IMR-90 (cell line): ENCODE data around the gene ADAMTS6. TPM values are rescaled to one million over a fixed set of nuclear protein-coding genes. Genes with fewer than 3 reads are reported as not detected.

Experiments used
- ATAC-seq: fragments of 200-7000 bp; cut with Tn5 transposase; 2 replicates; pipeline ENCODE4 v1.9.1; 2020; ENCODE audit warnings: low read depth, mild to moderate bottlenecking, moderate library complexity
- BruUV-seq: library from RNA; stranded (reverse); fragments of 400-500 nt; replicated peaks from 2 replicates; lab custom pipeline; 2021; lab: Mats Ljungman, UMichigan
- CTCF ChIA-PET: fragments of 300-600 bp; formaldehyde crosslinking; extraction: SDS; loops from one replicate; lab custom pipeline; 2021; ENCODE audit warnings: antibody characterized with exemption; lab: Yijun Ruan, JAX
- POLR2A ChIA-PET: fragments of 300-600 bp; sonication (Branson Sonifier 250); formaldehyde crosslinking; loops from one replicate; lab custom pipeline; 2022; ENCODE audit warnings: antibody characterized with exemption; ENCODE audit not compliant: unreplicated experiment; lab: Charles Lee
- DNase-seq: peaks from one replicate; pipeline ENCODE4 v3.0.0; 2013
- H2AFZ ChIP-seq: replicated peaks from 2 replicates; pipeline ENCODE3; 2013; ENCODE audit warnings: low read length, mild to moderate bottlenecking; ENCODE audit not compliant: poor library complexity
- H2AK5ac ChIP-seq: 2 replicates; pipeline ENCODE4 v1.6.1; 2013; ENCODE audit warnings: low read depth, low read length, inconsistent platforms
- H2AK9ac ChIP-seq: replicated peaks from 2 replicates; pipeline ENCODE3; 2013; ENCODE audit warnings: mild to moderate bottlenecking, low read depth, low read length, moderate library complexity; ENCODE audit not compliant: poor library complexity
- H2BK120ac ChIP-seq: 2 replicates; pipeline ENCODE4 v1.6.1; 2013; ENCODE audit warnings: low read depth, low read length, inconsistent platforms
- H2BK15ac ChIP-seq: 3 replicates; pipeline ENCODE4 v1.6.1; 2013; ENCODE audit warnings: low read depth, low read length, inconsistent platforms
- H2BK20ac ChIP-seq: 2 replicates; pipeline ENCODE4 v1.6.1; 2013; ENCODE audit warnings: low read depth, mild to moderate bottlenecking, inconsistent platforms, low read length, moderate library complexity
- H2BK5ac ChIP-seq: 2 replicates; pipeline ENCODE4 v1.6.1; 2013; ENCODE audit warnings: mild to moderate bottlenecking, low read depth, low read length, inconsistent platforms; ENCODE audit not compliant: poor library complexity, severe bottlenecking
- H3K14ac ChIP-seq: replicated peaks from 2 replicates; pipeline ENCODE4 v1.6.1; 2013; ENCODE audit warnings: low read depth, low read length, inconsistent platforms
- H3K18ac ChIP-seq: 2 replicates; pipeline ENCODE4 v1.6.1; 2013; ENCODE audit warnings: low read depth, low read length, control low read depth
- H3K23ac ChIP-seq: 2 replicates; pipeline ENCODE4 v1.6.1; 2013; ENCODE audit warnings: low read depth, low read length, inconsistent platforms
- H3K27ac ChIP-seq: 2 replicates; pipeline ENCODE4 v1.5.1; 2013; ENCODE audit warnings: mild to moderate bottlenecking, control low read depth, low read length; ENCODE audit not compliant: insufficient read depth
- H3K27me3 ChIP-seq: 2 replicates; pipeline ENCODE4 v1.6.1; 2013; ENCODE audit warnings: low read length; ENCODE audit not compliant: control insufficient read depth, insufficient read depth
- H3K36me3 ChIP-seq: 2 replicates; pipeline ENCODE4 v1.6.1; 2013; ENCODE audit warnings: low read length, mixed read lengths; ENCODE audit not compliant: control insufficient read depth, insufficient read depth
- H3K4ac ChIP-seq: 2 replicates; pipeline ENCODE4 v1.6.1; 2013; ENCODE audit warnings: low read depth, low read length, inconsistent platforms
- H3K4me1 ChIP-seq: 2 replicates; pipeline ENCODE4 v1.6.1; 2013; ENCODE audit warnings: low read length, mixed read lengths; ENCODE audit not compliant: control insufficient read depth, insufficient read depth
- H3K4me2 ChIP-seq: 2 replicates; pipeline ENCODE4 v1.6.1; 2013; ENCODE audit warnings: low read depth, mild to moderate bottlenecking, control low read depth, low read length, moderate library complexity
- H3K4me3 ChIP-seq: 2 replicates; pipeline ENCODE4 v1.5.1; 2013; ENCODE audit warnings: low read depth, mild to moderate bottlenecking, control low read depth, low read length, moderate library complexity; ENCODE audit not compliant: insufficient read depth
- H3K56ac ChIP-seq: 2 replicates; pipeline ENCODE4 v1.6.1; 2013; ENCODE audit warnings: low read length, inconsistent platforms; ENCODE audit not compliant: insufficient read depth; ENCODE audit errors: extremely low read depth
- H3K79me1 ChIP-seq, 2 experiments: 2 replicates each; pipeline ENCODE4 v1.6.1; 2013; ENCODE audit warnings: low read length in 2 of 2, inconsistent platforms in 1 of 2, low read depth in 1 of 2
- H3K9ac ChIP-seq: 2 replicates; pipeline ENCODE4 v1.6.1; 2013; ENCODE audit warnings: low read depth, low read length, control low read depth
- H3K9me1 ChIP-seq: 2 replicates; pipeline ENCODE4 v1.6.1; 2013; ENCODE audit warnings: low read length, inconsistent platforms; ENCODE audit not compliant: insufficient read depth
- H3K9me3 ChIP-seq: 2 replicates; pipeline ENCODE4 v1.6.1; 2013; ENCODE audit warnings: low read length; ENCODE audit not compliant: control insufficient read depth, insufficient read depth
- H4K20me1 ChIP-seq: 2 replicates; pipeline ENCODE4 v1.6.1; 2013; ENCODE audit warnings: low read length, inconsistent platforms; ENCODE audit not compliant: insufficient read depth
- H4K5ac ChIP-seq: 2 replicates; pipeline ENCODE4 v1.6.1; 2013; ENCODE audit warnings: mild to moderate bottlenecking, low read depth, low read length, control low read depth
- H4K8ac ChIP-seq, 2 experiments: 2 replicates each; pipeline ENCODE4 v1.6.1; 2013; ENCODE audit warnings: low read depth in 2 of 2, low read length in 2 of 2, control low read depth in 1 of 2, inconsistent platforms in 1 of 2
- H4K91ac ChIP-seq: 2 replicates; pipeline ENCODE4 v1.6.1; 2013; ENCODE audit warnings: low read depth, low read length, inconsistent platforms; ENCODE audit not compliant: insufficient read depth
- BHLHE40 ChIP-seq: fragments of 150-350 bp; IDR thresholded peaks from 2 replicates; pipeline ENCODE4 v1.6.1; 2016; ENCODE audit warnings: mild to moderate bottlenecking, low read depth, low read length
- CEBPB ChIP-seq: IDR thresholded peaks from 2 replicates; pipeline ENCODE4 v1.6.1; 2012; ENCODE audit warnings: low read depth, low read length, improper control_type of control experiment
- FOS ChIP-seq: fragments of 150-350 bp; IDR thresholded peaks from 2 replicates; pipeline ENCODE4 v1.6.1; 2016; ENCODE audit warnings: low read depth, low read length
- MAFK ChIP-seq: IDR thresholded peaks from 2 replicates; pipeline ENCODE4 v1.6.1; 2012; ENCODE audit warnings: low read depth, low read length, improper control_type of control experiment
- MAZ ChIP-seq: IDR thresholded peaks from 2 replicates; pipeline ENCODE4 v1.6.1; 2012; ENCODE audit warnings: low read depth, mild to moderate bottlenecking, low read length, improper control_type of control experiment, moderate library complexity, borderline replicate concordance
- MXI1 ChIP-seq: IDR thresholded peaks from 2 replicates; pipeline ENCODE4 v1.6.1; 2012; ENCODE audit warnings: low read depth, mild to moderate bottlenecking, low read length, moderate library complexity, borderline replicate concordance
- POLR2A ChIP-seq: IDR thresholded peaks from 2 replicates; pipeline ENCODE4 v1.6.1; 2012; ENCODE audit warnings: mild to moderate bottlenecking, low read depth, low read length
- RAD21 ChIP-seq: IDR thresholded peaks from 2 replicates; pipeline ENCODE4 v1.6.1; 2012; ENCODE audit warnings: low read length, improper control_type of control experiment
- RFX5 ChIP-seq: IDR thresholded peaks from 2 replicates; pipeline ENCODE4 v1.8.0; 2012; ENCODE audit warnings: low read depth, mild to moderate bottlenecking, low read length, moderate library complexity
- SMC3 ChIP-seq: fragments of 150-350 bp; IDR thresholded peaks from 2 replicates; pipeline ENCODE4 v1.6.1; 2016; ENCODE audit warnings: low read depth, mild to moderate bottlenecking, antibody characterized with exemption, low read length, moderate library complexity
- WGBS, 2 experiments: methylation state at CpG; one replicate each; pipeline versions ENCODE4 v1.1.5 to v1.1.7; 2013; ENCODE audit warnings: missing lambda C conversion rate in 2 of 2; ENCODE audit not compliant: insufficient read length in 1 of 2; ENCODE audit errors: extremely low coverage in 2 of 2; 5-methylcytosine and 5-hydroxymethylcytosine counted together
- dilution Hi-C: fragments of 300-500 bp; cut with HindIII; formaldehyde crosslinking; loops from one replicate; pipeline ENCODE4 v1.14.3; 2018; ENCODE audit warnings: low sequenced_read_pairs; ENCODE audit not compliant: unreplicated experiment
- in situ Hi-C: fragments of 300-500 bp; cut with MboI; formaldehyde crosslinking; loops from 3 replicates; pipeline ENCODE4 v1.14.3; 2019; ENCODE audit warnings: low sequenced_read_pairs, inconsistent platforms, mixed read lengths
- intact Hi-C: fragments of 100-400 bp; cut with micrococcal nuclease; formaldehyde crosslinking; loops from 2 replicates; pipeline ENCODE4 v1.10.0; 2022
- polyA plus RNA-seq, 3 experiments: library from polyadenylated mRNA; depleted of rRNA; stranded (reverse); fragments of >200 nt; gene quantifications; 2 replicates each; pipeline ENCODE4 v1.2.3, GENCODE V29; 2012; ENCODE audit warnings: low replicate concordance in 1 of 3
- total RNA-seq: library from RNA; depleted of rRNA; stranded (reverse); fragments of >200 nt; gene quantifications from 2 replicates; pipeline ENCODE4 v1.2.3, GENCODE V29; 2012
- TF ChIP-seq, protein P1 (sequence below): fragments of 150-350 bp; IDR thresholded peaks from 2 replicates; pipeline ENCODE4 v1.6.1; 2017; ENCODE audit warnings: mild to moderate bottlenecking, antibody characterized with exemption, low read length, low read depth

ADAMTS6 gene
- total and polyA plus RNA-seq, 2 of the 4 experiments (the other 2 are of a cell fraction): 23.9 to 173 TPM

DNA sequence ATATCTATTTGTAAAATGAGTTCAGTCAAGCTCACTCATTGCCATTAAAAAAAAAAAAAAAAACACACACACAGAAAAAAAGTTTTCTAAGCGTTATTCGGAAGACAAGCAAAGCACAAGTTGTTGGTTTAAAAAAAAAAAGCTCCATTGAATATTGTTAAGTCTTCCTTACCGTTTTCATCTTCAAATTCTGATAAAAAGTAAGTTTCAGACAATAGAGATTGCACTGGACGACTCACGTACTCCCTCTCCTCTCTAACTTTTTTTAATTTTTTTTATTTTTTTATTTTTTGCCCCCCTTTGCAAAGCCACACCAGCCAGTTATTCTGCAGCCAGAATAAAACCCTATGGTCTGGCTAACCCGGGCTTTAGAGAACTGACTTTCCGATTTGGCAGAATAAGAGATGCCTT lies 544 bp downstream of the ADAMTS6 start (continued):
- TF ChIP-seq, protein P1, sequence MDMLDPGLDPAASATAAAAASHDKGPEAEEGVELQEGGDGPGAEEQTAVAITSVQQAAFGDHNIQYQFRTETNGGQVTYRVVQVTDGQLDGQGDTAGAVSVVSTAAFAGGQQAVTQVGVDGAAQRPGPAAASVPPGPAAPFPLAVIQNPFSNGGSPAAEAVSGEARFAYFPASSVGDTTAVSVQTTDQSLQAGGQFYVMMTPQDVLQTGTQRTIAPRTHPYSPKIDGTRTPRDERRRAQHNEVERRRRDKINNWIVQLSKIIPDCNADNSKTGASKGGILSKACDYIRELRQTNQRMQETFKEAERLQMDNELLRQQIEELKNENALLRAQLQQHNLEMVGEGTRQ: no peak

DNA sequence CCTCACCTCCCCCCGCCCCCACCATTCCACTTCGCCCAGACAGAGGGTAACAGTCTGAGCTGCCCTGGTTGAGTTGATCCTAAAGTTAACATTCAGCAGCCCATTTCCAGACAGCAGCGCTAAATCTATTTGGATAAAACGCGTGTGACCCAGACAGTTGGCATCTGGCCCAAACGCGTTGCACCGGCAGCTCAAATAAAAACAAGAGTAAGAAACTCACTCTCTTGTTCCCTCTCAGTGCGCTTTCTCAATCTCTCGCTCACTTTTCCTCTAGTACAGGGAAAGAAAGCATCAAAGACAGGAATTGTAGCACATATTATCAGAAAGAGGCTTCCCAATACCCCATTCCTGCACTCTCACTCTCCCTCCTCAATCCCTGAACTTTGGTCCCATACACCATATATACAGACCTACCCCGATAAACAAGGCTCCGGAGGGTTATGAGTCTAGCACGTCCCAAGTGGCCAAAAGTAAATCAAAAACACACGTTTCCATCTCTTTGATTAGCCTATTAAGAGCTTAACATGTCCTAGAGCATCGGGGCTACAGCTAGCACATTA lies 1.3 kb downstream of the ADAMTS6 start:
- peak; percentile 53 for TF ChIP-seq CEBPB
- peak; percentile 36; the same call in 1 of the 2 replicates for TF ChIP-seq MAZ
- peak; percentile 73 for TF ChIP-seq MXI1
- peak; percentile 32; the same call in 1 of the 2 replicates for TF ChIP-seq RAD21
- 0 out of 2 replicates have a peak, but pooled peaks have one; percentile 16 for TF ChIP-seq RFX5
- TF ChIP-seq MAFK: no peak
- no peak for TF ChIP-seq FOS
- TF ChIP-seq POLR2A: peak; percentile 89
- 0 out of 2 replicates have a peak, but pooled peaks have one; percentile 31 for TF ChIP-seq BHLHE40
- peak; percentile 14; the same call in 1 of the 2 replicates for TF ChIP-seq SMC3
- H3K27ac ChIP-seq: peak overlapping the region; percentile 76
- WGBS, 2 experiments: 0% methylated on average over 3 of the region's 15 CpGs; no CpG with 5 or more reads in 1 of the 2 experiments
- peak overlapping the region; percentile 96 for H3K4ac ChIP-seq
- no peaks in the 10 kb centered on the region for H3K9me3 ChIP-seq
- peak overlapping the region; percentile 96 for H3K23ac ChIP-seq
- H2BK15ac ChIP-seq: peak overlapping the region; percentile 45; the same call in 2 of the 3 replicates
- no TSS peak for BruUV-seq
- peak overlapping the region; percentile 66; the same call in 1 of the 2 replicates for H2BK20ac ChIP-seq
- ATAC-seq (peak; percentile 22), DNase-seq (peak; percentile 93)
- H3K4me1 ChIP-seq: peaks cover 2% of the 10 kb centered on the region
- H3K9ac ChIP-seq: peak overlapping the region; percentile 97
- 0 out of 2 replicates have a peak, but pooled peaks cover 3% of the 10 kb centered on the region for H3K9me1 ChIP-seq
- no peaks in the 10 kb centered on the region for H3K27me3 ChIP-seq
- ChIA-PET POLR2A (interaction anchor here (0.7 to 1.3 kb wide), 2 partner anchors 280 to 354 kb away, joined by 3 to 4 read pairs; no protein-coding TSS in a partner anchor), CTCF (interaction anchor here (1.1 to 1.2 kb wide), 3 partner anchors 158 to 836 kb away, joined by 3 to 7 read pairs (median 3); no protein-coding TSS in a partner anchor)
- H3K4me2 ChIP-seq: peak overlapping the region; percentile 91
- H4K5ac ChIP-seq: peak overlapping the region; percentile 89; the same call in 1 of the 2 replicates
- peak overlapping the region; percentile 96 for H3K18ac ChIP-seq
- H2AK9ac ChIP-seq: peak overlapping the region; percentile 76
- H2AK5ac ChIP-seq: peak overlapping the region; percentile 59
- H4K91ac ChIP-seq: peak overlapping the region; percentile 81
- H3K36me3 ChIP-seq: no peaks in the 10 kb centered on the region
- H3K4me3 ChIP-seq: peak overlapping the region; percentile 88
- dilution Hi-C loops (no loop called here), in situ Hi-C loops (loop anchor here (5.0 to 10.0 kb wide), 5 partner anchors 283 to 846 kb away; no protein-coding TSS in a partner anchor), intact Hi-C loops (loop anchor here (2.0 to 5.0 kb wide), 2 partner anchors 282 to 338 kb away; no protein-coding TSS in a partner anchor)
- peak overlapping the region; percentile 68 to 80 for H4K8ac ChIP-seq
- peaks cover 6 to 16% of the 10 kb centered on the region in 2 experiments; a peak in 3 of 4 replicates for H3K79me1 ChIP-seq
- H4K20me1 ChIP-seq: no peaks in the 10 kb centered on the region
- peak overlapping the region; percentile 64 for H2BK120ac ChIP-seq
- peak overlapping the region; percentile 86 for H3K56ac ChIP-seq
- peak overlapping the region; percentile 72 for H2AFZ ChIP-seq
- H2BK5ac ChIP-seq: peak overlapping the region; percentile 98
- peak overlapping the region; percentile 97 for H3K14ac ChIP-seq
